Liver (tissue), 9 donors: ENCODE results near the gene CDH4. TPM values are rescaled to one million over a fixed set of nuclear protein-coding genes. Genes with fewer than 3 reads are reported as not detected.

Experiments used
- DNase-seq: peaks from one replicate; pipeline ENCODE4 v3.0.0-alpha.2; 2017; ENCODE audit warnings: low spot score
- H3K27ac ChIP-seq, 2 donors: one replicate each; pipeline ENCODE4 v1.7.0; 2013; ENCODE audit warnings: inconsistent platforms in 2 of 2, low read length in 2 of 2, control low read depth in 1 of 2, low read depth in 1 of 2, mild to moderate bottlenecking in 1 of 2
- H3K27me3 ChIP-seq, 4 donors: one replicate each; pipeline versions ENCODE4 v1.6.1 to v1.7.0; 2013; ENCODE audit warnings: low read length in 3 of 4, inconsistent platforms in 1 of 4, mild to moderate bottlenecking in 1 of 4, moderate library complexity in 1 of 4; ENCODE audit not compliant: control insufficient read depth in 4 of 4, insufficient read depth in 4 of 4
- H3K36me3 ChIP-seq, 4 donors: one replicate each; pipeline versions ENCODE4 v1.6.1 to v1.7.0; 2013; ENCODE audit warnings: low read length in 3 of 4, mild to moderate bottlenecking in 3 of 4, low read depth in 1 of 4, moderate library complexity in 1 of 4; ENCODE audit not compliant: control insufficient read depth in 4 of 4, insufficient read depth in 3 of 4
- H3K4me1 ChIP-seq, 4 donors: one replicate each; pipeline versions ENCODE4 v1.6.1 to v1.7.0; 2013; ENCODE audit warnings: low read length in 3 of 4, mild to moderate bottlenecking in 3 of 4, moderate library complexity in 1 of 4; ENCODE audit not compliant: control insufficient read depth in 4 of 4, insufficient read depth in 4 of 4
- H3K4me3 ChIP-seq, 3 donors: one replicate each; pipeline versions ENCODE4 v1.6.1 to v1.7.0; 2013; ENCODE audit warnings: low read length in 3 of 3, control low read depth in 1 of 3, low read depth in 1 of 3, mild to moderate bottlenecking in 1 of 3
- H3K9ac ChIP-seq, 2 donors: one replicate each; pipeline ENCODE4 v1.7.0; 2013; ENCODE audit warnings: low read length in 2 of 2, mild to moderate bottlenecking in 2 of 2, moderate library complexity in 2 of 2, control low read depth in 1 of 2, low read depth in 1 of 2
- H3K9me3 ChIP-seq, 4 donors: one replicate each; pipeline versions ENCODE4 v1.6.1 to v1.7.0; 2013; ENCODE audit warnings: low read length in 3 of 4; ENCODE audit not compliant: control insufficient read depth in 4 of 4
- ATF3 ChIP-seq: IDR thresholded peaks from 2 replicates; pipeline ENCODE4 v1.6.1; 2016; ENCODE audit warnings: antibody characterized with exemption
- CTCF ChIP-seq: fragments of 150-350 bp; IDR thresholded peaks from 2 replicates; pipeline ENCODE4 v1.5.1; 2017; ENCODE audit warnings: improper control_type of control experiment, low read depth, low read length; ENCODE audit not compliant: missing input control
- EGR1 ChIP-seq, 2 donors: IDR thresholded peaks; 2 replicates each; pipeline ENCODE4 v1.6.1; 2016 to 2018; ENCODE audit warnings: antibody characterized with exemption in 2 of 2, low read depth in 2 of 2
- FOXA1 ChIP-seq: IDR thresholded peaks from 2 replicates; pipeline ENCODE4 v1.6.1; 2016; ENCODE audit warnings: antibody characterized with exemption
- FOXA2 ChIP-seq: IDR thresholded peaks from 2 replicates; pipeline ENCODE4 v1.6.1; 2016; ENCODE audit warnings: antibody characterized with exemption
- GABPA ChIP-seq, 2 donors: IDR thresholded peaks in 1 of 2; conservative IDR thresholded peaks in 1 of 2; 2 replicates each; pipeline ENCODE4 v1.6.1; 2016; ENCODE audit warnings: antibody characterized with exemption in 2 of 2, mild to moderate bottlenecking in 1 of 2, moderate library complexity in 1 of 2
- HNF4G ChIP-seq: IDR thresholded peaks from 2 replicates; pipeline ENCODE4 v1.6.1; 2016; ENCODE audit warnings: antibody characterized with exemption
- JUND ChIP-seq, 2 donors: IDR thresholded peaks; 2 replicates each; pipeline ENCODE4 v1.6.1; 2016; ENCODE audit warnings: antibody characterized with exemption in 2 of 2
- NR2F2 ChIP-seq: IDR thresholded peaks from 2 replicates; pipeline ENCODE4 v1.6.1; 2016; ENCODE audit warnings: antibody characterized with exemption
- RAD21 ChIP-seq, 2 donors: IDR thresholded peaks; 2 replicates each; pipeline ENCODE4 v1.6.1; 2016; ENCODE audit warnings: antibody characterized with exemption in 2 of 2, mild to moderate bottlenecking in 2 of 2
- SP1 ChIP-seq: IDR thresholded peaks from 2 replicates; pipeline ENCODE4 v1.6.1; 2018; ENCODE audit warnings: antibody characterized with exemption, mild to moderate bottlenecking
- TAF1 ChIP-seq: conservative IDR thresholded peaks from 2 replicates; pipeline ENCODE4 v1.6.1; 2016; ENCODE audit warnings: antibody characterized with exemption, mild to moderate bottlenecking
- WGBS: extraction: QIAGEN DNeasy Blood & Tissue Kit; methylation state at CpG from one replicate; pipeline ENCODE4 v1.1.7; 2013; 5-methylcytosine and 5-hydroxymethylcytosine counted together
- polyA plus RNA-seq, 2 donors: library from polyadenylated mRNA; stranded (reverse) in 1 of 2; unstranded in 1 of 2; fragments of 200-250 nt in 1 of 2; fragments of >200 nt in 1 of 2; fragmentation: Nextera tagmentation in 1 of 2; extraction: Ambion mirVana in 1 of 2; gene quantifications; one replicate each; pipeline versions ENCODE4 v1.2.1 to v1.2.3, GENCODE V29; 2013 to 2015
- total RNA-seq, 2 donors: library from RNA; depleted of rRNA; stranded (reverse); fragments of >200 nt; gene quantifications; one replicate each; pipeline ENCODE4 v1.2.3, GENCODE V29; 2014
- TF ChIP-seq, protein P1 (sequence below): IDR thresholded peaks from 2 replicates; pipeline ENCODE4 v1.6.1; 2016; ENCODE audit warnings: antibody characterized with exemption
- TF ChIP-seq, protein P2 (sequence below): IDR thresholded peaks from 2 replicates; pipeline ENCODE4 v1.6.1; 2016; ENCODE audit warnings: antibody characterized with exemption, mild to moderate bottlenecking
- TF ChIP-seq, protein P3 (sequence below): IDR thresholded peaks from 2 replicates; pipeline ENCODE4 v1.6.1; 2016; ENCODE audit warnings: antibody characterized with exemption
- donor health status: healthy.
- donor health status: healthy.
- donor health status: healthy.
- donor health status: healthy.
- donor health status: healthy.

Gene CDH4
- total and polyA plus RNA-seq, 4 donors, result 0.03 to 0.25 (median 0.19) TPM; not detected in 1

DNA sequence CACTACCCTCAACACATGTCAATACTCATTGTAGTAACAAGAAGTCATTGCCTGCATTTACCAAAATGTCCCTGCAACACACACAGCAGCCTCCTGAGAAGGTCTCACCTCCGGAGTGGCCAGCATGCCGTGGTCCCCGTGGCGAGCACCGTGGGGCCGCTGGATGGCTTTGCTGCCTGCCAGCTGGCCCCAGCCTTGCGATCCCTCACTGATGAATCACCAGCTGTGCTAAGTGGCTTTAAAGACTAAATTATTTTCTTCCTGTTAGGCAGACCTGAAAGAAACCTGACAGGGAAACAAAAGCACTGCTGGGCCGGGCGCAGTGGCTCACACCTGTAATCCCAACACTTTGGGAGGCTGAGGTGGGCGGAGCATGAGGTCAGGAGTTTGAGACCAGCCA, 306.7 kb downstream of the CDH4 start:
- DNase-seq, result no peak
- no peak overlapping the region for H3K9ac ChIP-seq
- no peaks in the 10 kb centered on the region for H3K9me3 ChIP-seq
- H3K4me3 ChIP-seq, result no peak overlapping the region
- H3K36me3 ChIP-seq, result no peaks in the 10 kb centered on the region
- no peaks in the 10 kb centered on the region for H3K4me1 ChIP-seq
- peaks cover 0 to 2% (median 0%) of the 10 kb centered on the region in 4 donors for H3K27me3 ChIP-seq
- TF ChIP-seq ATF3 (no peak), RAD21 (IDR thresholded peaks at IDR 0.05) (no peak), HNF4G (no peak), NR2F2 (no peak), SP1 (no peak), TAF1 (no peak), GABPA (IDR thresholded peaks at IDR 0.05 in 1 of 2, conservative IDR thresholded peaks at IDR 0.05 in 1 of 2) (no peak), FOXA1 (no peak), JUND (IDR thresholded peaks at IDR 0.05) (no peak)
- TF ChIP-seq, protein P1, sequence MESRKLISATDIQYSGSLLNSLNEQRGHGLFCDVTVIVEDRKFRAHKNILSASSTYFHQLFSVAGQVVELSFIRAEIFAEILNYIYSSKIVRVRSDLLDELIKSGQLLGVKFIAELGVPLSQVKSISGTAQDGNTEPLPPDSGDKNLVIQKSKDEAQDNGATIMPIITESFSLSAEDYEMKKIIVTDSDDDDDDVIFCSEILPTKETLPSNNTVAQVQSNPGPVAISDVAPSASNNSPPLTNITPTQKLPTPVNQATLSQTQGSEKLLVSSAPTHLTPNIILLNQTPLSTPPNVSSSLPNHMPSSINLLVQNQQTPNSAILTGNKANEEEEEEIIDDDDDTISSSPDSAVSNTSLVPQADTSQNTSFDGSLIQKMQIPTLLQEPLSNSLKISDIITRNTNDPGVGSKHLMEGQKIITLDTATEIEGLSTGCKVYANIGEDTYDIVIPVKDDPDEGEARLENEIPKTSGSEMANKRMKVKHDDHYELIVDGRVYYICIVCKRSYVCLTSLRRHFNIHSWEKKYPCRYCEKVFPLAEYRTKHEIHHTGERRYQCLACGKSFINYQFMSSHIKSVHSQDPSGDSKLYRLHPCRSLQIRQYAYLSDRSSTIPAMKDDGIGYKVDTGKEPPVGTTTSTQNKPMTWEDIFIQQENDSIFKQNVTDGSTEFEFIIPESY, result no peak
- TF ChIP-seq, protein P2, sequence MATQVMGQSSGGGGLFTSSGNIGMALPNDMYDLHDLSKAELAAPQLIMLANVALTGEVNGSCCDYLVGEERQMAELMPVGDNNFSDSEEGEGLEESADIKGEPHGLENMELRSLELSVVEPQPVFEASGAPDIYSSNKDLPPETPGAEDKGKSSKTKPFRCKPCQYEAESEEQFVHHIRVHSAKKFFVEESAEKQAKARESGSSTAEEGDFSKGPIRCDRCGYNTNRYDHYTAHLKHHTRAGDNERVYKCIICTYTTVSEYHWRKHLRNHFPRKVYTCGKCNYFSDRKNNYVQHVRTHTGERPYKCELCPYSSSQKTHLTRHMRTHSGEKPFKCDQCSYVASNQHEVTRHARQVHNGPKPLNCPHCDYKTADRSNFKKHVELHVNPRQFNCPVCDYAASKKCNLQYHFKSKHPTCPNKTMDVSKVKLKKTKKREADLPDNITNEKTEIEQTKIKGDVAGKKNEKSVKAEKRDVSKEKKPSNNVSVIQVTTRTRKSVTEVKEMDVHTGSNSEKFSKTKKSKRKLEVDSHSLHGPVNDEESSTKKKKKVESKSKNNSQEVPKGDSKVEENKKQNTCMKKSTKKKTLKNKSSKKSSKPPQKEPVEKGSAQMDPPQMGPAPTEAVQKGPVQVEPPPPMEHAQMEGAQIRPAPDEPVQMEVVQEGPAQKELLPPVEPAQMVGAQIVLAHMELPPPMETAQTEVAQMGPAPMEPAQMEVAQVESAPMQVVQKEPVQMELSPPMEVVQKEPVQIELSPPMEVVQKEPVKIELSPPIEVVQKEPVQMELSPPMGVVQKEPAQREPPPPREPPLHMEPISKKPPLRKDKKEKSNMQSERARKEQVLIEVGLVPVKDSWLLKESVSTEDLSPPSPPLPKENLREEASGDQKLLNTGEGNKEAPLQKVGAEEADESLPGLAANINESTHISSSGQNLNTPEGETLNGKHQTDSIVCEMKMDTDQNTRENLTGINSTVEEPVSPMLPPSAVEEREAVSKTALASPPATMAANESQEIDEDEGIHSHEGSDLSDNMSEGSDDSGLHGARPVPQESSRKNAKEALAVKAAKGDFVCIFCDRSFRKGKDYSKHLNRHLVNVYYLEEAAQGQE, result no peak
- H3K27ac ChIP-seq, result no peak overlapping the region
- 71% methylated on average over 10 of the region's 10 CpGs for whole genome bisulfite sequencing

DNA sequence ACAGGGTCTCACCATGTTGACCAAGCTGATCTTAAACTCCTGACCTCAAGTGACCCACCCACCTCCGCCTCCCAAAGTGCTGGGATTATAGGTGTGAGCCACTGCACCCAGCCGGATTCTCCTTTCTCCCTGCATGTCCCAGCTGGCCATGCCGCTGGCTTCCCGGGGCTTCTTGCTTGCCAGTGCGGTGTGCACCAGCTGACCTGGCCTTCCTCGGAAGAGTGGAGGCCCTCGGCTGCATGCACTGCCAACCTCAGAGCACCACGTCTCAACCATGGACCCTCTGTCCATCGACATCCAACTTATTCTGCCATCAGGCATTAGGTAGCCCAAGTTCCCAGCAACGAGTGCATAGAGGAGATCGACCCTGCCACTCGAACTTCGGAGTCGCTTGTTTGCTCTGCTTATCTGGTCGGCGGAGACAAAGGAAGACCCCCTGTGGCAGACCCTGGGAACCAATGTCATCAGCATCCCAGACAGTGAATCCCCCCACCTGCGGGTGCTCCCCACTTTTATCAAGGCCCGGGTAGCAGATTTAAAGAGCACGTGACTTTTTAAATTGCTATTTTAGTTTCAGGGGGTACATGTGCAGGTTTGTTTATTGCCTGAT, 307.8 kb downstream of the CDH4 start:
- H3K4me3 ChIP-seq, result no peak overlapping the region
- WGBS, result 40% methylated on average over 19 of the region's 19 CpGs
- no peaks in the 10 kb centered on the region for H3K9me3 ChIP-seq
- no peak overlapping the region for H3K27ac ChIP-seq
- TF ChIP-seq FOXA2 (no peak), SP1 (no peak), EGR1 (IDR thresholded peaks at IDR 0.05; ENCODE audit: low read depth in 2 of 2) (no peak)
- H3K36me3 ChIP-seq, result no peaks in the 10 kb centered on the region
- peaks cover 0 to 2% (median 0%) of the 10 kb centered on the region in 4 donors for H3K27me3 ChIP-seq
- H3K9ac ChIP-seq, result no peak overlapping the region
- no peaks in the 10 kb centered on the region for H3K4me1 ChIP-seq
- no peak for DNase-seq

GRCh38 chr20:61560361-61560853, 308.3 kb downstream of the CDH4 start:
- H3K9me3 ChIP-seq, result no peaks in the 10 kb centered on the region
- no peaks in the 10 kb centered on the region for H3K36me3 ChIP-seq
- TF ChIP-seq CTCF (no peak), GABPA (IDR thresholded peaks at IDR 0.05 in 1 of 2, conservative IDR thresholded peaks at IDR 0.05 in 1 of 2) (no peak), NR2F2 (no peak), EGR1 (IDR thresholded peaks at IDR 0.05; ENCODE audit: low read depth in 2 of 2) (no peak), TAF1 (no peak), ATF3 (no peak), FOXA1 (no peak), RAD21 (IDR thresholded peaks at IDR 0.05) (no peak), SP1 (no peak), HNF4G (no peak)
- TF ChIP-seq, protein P3, sequence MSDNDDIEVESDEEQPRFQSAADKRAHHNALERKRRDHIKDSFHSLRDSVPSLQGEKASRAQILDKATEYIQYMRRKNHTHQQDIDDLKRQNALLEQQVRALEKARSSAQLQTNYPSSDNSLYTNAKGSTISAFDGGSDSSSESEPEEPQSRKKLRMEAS, result no peak
- TF ChIP-seq, protein P1, result no peak
- 50% methylated on average over 15 of the region's 15 CpGs for WGBS
- no peak for DNase-seq
- no peak overlapping the region for H3K27ac ChIP-seq
- H3K4me3 ChIP-seq, result no peak overlapping the region
- H3K27me3 ChIP-seq, result peaks cover 0 to 2% (median 0%) of the 10 kb centered on the region in 4 donors
- H3K9ac ChIP-seq, result no peak overlapping the region
- H3K4me1 ChIP-seq, result no peaks in the 10 kb centered on the region
